NOMO-1 (cell line): ENCODE results near the gene TMEM178B.

Experiments used
- DNase-seq, 2 experiments: peaks; one replicate each; lab custom pipeline; 2025; ENCODE audit not compliant: unreplicated experiment in 2 of 2; lab: John Stamatoyannopoulos, UW

Gene TMEM178B

DNA sequence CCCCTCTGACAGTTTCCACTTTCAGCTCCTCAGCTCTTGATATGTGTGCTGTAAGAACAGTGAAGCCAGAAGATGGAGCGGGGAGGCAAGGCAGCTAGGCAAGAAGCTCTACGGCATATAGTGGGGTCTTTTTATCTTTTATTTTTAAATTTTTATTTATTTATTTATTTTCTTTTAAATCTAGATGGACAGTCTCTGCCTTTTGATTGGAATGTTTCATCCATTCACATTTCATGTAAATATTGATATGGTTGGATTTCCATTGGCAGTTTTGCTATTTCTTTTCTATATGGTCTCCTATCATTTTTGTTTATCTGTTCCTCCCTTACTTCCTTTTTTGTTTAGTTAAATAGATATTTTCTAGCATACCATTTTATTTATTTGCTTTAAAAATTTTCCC is 183.7 kb downstream of the TMEM178B start:
- no peak for DNase-seq

DNA sequence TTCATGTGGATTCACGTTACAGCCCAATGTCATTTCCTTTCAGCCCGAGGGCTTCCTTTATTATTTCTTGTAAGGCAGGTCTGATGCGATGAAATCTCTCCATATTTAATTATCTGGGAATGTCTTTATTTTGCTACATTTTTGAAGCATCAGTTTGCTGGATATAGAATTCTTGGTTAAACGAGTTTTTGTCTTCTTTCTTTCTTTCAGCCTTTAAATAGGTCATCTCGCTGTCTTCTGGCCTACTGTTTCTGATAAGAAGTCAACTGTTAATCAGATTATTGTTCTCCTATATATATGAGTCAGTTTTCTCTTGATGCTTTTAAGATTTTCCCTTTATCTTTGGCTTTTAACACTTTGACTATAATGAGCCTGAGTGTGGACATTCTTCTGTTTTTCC is 184.7 kb downstream of the TMEM178B start:
- no peak for DNase-seq

DNA sequence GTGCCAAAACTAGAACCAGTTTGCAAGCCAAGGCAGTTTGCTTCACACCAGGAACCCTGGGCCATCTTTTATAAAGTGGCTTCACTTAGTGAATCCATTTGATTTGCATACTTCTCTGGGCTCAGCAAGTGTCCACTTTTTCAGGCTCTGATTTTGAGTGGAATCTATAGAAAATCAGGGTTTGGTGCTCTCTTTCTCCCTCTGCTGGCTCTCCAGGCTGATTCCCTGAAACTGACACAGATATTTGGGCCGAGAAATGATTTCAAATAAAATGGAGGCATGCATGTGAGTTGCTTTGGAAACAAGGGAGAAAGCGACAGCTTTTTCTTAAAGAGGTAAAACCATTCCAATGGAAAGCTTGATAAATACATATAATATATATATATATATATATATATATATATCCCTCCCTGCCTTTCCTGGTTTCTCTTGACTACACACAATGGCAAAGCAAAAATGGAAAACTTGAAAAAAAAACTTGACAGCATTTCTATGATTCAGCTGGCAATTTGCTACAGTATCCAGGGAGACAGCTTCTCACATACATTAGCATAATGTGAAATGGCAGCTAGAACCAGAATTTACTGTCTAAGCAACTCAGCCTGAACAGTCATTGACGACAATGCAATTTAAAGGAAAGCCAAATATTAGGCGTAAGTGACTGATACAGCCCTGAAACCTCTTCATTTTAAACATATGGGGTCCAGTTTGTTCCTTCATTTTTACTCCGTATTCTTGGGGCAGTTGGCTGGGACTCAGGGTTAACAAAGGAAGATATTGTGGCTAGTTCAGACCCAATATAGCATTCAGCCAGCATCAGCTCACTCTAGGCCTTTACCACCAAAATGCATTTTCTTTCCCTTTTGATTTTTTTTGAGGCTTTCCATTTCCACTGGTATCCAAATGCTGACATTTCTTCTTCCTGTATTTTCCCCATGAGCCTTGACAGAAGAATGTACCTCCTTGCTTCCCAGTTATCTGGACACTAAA is 188.5 kb downstream of the TMEM178B start:
- DNase-seq = no peak

- DNase-seq = no peak
These were observed 189.6 kb downstream of the TMEM178B start for GRCh38 chr7:141263508-141263907.

GRCh38 chr7:141263983-141264382 is 190.1 kb downstream of the TMEM178B start:
- no peak for DNase-seq

GRCh38 chr7:141264511-141264910 is 190.6 kb downstream of the TMEM178B start:
- no peak for DNase-seq

GRCh38 chr7:141265668-141266067 is 191.8 kb downstream of the TMEM178B start:
- DNase-seq = no peak

DNA sequence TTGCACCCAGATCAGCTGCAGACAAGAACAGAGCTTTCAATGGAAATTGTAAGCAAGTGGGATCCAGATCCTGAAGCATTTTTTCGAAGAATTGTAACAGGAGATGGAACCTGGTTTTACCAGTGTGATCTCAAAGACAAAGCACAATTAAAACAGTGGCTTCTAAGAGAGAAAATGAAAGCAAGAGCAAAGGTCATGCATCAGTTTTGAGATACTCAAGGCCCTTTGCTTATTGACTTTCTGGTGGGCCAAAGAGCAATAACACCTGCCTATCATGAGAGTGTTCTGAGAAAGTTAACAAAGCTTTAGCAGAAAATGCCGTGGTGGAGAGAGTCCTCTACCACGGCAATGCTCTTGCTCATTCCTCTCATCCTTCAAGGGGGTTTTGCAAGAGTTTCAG is 194.8 kb downstream of the TMEM178B start:
- DNase-seq = no peak

DNA sequence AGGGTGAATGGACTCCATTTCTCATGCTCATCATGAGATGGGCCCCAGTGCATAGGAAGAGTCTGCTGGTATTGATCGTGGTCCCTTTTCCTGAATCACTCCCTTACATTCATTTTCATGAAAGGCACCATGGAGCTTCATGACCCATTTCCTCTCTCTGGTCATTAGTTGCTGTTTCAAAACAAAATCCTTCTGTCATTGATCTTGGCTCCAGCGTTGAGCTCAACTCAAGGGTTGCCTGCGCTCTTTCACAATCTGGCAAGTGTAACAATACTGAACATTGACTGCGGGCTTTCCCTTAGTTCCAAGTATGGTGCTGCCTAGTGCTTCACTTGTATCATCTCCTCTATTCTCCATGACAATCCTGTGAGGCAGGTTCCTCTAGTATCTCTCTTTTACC is 197.6 kb downstream of the TMEM178B start:
- no peak for DNase-seq

DNA sequence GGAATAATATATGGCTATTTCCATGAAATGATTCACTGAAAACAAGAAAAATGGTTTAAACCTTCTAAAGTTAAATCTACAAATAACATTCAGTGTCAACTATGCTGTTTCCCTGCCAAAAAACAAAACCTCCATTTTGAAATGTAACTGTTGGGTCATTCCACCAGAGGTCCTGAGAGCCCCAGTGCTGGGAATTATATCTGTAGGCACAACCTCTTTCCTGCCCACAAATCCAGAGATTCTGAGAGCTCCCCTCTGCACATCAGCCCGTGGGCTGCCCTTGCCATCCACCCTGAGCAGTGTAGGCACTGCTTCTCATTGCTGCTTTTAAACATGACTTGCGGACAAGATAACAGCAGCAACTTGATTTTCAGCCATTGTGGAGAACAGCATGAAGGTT is 198.6 kb downstream of the TMEM178B start:
- no peak for DNase-seq

DNA sequence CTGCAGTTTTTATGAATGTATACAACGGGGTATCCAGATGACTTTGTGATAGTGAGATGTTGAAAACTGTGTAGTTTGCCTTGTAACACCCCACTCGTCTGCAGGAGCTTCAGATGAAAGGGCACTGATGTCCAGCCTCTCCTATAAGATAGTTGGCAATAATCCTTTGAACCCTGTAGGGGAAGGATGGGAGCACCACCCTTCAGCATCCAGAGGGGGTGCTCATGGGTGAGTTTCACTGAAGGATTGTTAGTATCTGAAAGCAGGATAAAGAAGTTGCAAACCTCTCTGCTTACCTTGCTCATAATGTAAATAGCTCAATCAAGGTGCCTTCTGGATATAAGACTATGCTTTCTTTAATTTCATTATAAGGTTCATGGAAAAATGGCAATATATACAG is 201.5 kb downstream of the TMEM178B start:
- DNase-seq = no peak

DNA sequence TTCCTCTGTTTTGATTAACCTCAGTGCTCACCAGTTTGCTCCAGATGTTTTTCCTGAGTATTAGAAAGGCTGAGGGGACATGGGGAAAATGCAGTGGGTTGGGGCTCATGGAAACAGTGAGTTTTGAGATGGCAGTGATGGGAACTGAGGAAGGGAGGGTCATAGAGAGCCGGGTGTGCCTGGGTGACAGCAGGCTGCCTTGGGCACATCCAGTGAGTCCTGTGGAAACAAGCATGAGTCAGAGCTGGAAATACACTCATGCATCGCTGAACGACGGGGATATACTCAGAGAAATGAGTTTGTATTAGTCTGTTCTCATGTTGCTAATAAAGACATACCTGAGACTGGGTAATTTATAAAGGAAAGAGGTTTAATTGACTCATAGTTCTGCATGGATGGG is 202.2 kb downstream of the TMEM178B start:
- DNase-seq = no peak

- no peak for DNase-seq
These were observed 206.2 kb downstream of the TMEM178B start for GRCh38 chr7:141280100-141280499.

- DNase-seq = no peak
These were observed 207.4 kb downstream of the TMEM178B start for GRCh38 chr7:141281311-141281710.

DNA sequence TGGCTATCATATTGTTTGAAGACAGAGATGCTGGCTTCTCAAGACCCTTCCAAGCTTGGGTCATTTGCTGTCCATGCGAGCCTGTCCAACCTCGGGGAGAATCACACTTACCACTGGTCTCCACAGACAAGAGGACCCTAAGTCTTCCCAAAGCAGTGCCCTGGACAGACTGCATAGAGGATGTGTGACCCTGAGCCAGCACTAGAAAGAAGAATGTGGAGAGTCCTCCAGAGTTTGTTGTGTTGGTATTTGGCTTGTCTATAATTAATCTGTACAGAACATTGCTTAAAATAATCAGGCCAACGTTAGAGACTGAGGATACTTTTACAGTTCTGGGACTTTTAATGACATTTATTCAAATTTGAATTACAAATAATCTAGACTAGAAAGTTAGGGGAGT is 212.7 kb downstream of the TMEM178B start:
- DNase-seq = no peak

DNA sequence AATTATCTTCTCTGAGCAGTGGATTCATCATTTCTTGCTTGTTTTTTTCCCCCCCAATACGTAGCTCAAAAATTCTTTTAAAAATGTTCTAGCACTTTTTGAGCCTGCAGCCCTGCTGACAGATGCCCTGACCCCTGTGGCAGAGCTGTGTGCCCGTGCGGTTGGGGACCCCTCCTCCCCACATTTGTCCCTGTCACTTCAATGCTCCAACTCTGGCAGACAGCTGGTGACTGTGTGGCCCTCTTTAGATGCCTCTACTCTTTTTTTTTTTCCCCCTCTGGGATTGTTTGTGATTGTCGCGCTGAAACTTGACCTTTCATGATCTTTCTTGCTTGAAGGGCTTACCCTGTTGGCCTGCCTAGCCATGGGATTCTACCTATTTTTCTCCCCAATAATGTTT is 214.1 kb downstream of the TMEM178B start:
- no peak for DNase-seq

DNA sequence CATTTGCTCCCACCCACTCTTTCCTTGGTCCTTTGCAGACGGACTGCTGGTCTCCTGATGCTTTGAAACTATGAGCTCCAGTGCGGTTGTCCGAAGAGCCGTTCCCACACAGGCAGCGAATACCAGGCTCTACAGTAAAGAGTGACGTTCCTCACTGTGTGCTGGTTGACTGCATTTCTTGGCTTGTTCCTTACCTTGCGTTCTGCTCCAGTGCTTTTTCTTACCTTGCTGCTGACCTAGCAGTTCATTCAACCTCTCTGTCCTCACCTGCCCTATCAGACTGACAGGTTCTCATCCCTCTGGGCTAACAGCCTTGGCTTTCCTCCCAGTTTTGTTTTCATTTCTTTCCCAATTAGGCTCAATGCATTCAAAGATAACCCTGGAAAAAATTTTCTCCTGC is 214.8 kb downstream of the TMEM178B start:
- no peak for DNase-seq

GRCh38 chr7:141290365-141290764 is 216.5 kb downstream of the TMEM178B start:
- DNase-seq = no peak

- no peak for DNase-seq
These were observed 217.1 kb downstream of the TMEM178B start for GRCh38 chr7:141290973-141291372.

GRCh38 chr7:141291541-141291940 is 217.7 kb downstream of the TMEM178B start:
- peak; percentile 3 to 50 for DNase-seq

GRCh38 chr7:141294143-141294829 is 220.4 kb downstream of the TMEM178B start:
- DNase-seq = no peak

DNA sequence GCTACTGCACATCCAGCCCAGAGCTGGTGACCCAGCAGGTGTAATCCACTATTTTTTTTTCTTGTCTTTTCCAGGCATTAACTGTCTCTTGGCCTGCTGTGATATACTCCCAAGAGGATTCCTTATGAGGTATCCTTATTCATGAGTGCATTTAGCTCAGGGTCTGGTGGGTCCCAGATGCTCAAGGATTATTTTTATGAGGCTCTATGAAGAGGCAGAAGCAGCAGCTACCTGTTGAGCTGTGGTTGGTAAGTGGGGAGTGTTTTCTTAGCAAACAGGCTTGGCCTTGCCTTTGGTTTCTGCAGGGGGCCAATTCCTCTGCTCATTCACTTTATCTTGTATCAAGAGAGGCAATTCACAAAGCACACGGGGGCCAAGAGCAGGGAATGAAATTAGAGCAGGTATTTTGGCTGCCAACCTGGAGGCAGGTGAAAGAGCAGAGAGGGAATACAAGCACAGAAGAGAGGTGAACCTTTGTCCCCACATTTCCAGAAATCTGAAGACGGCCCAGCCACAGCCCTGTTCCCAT is 221.6 kb downstream of the TMEM178B start:
- no peak for DNase-seq
